OCI-M1 (cell line): ENCODE results near the gene MYH9.

Experiments used
- DNase-seq: peaks from one replicate; lab custom pipeline; 2025; lab: John Stamatoyannopoulos, UW

The MYH9 gene

GRCh38 chr22:36316419-36316818 is 71.3 kb downstream of the MYH9 start:
- no peak for DNase-seq

- DNase-seq: no peak
These were observed 72.4 kb downstream of the MYH9 start for GRCh38 chr22:36315325-36315724.

GRCh38 chr22:36311386-36312085 is 76.2 kb downstream of the MYH9 start:
- DNase-seq: no peak

- DNase-seq: no peak
These were observed 78.9 kb downstream of the MYH9 start for GRCh38 chr22:36308880-36309279.

- DNase-seq: no peak
These were observed 81.5 kb downstream of the MYH9 start for GRCh38 chr22:36306227-36306626.

- no peak for DNase-seq
These were observed 82.0 kb downstream of the MYH9 start for GRCh38 chr22:36305813-36306212.

GRCh38 chr22:36304429-36304828 is 83.3 kb downstream of the MYH9 start:
- DNase-seq: no peak

- DNase-seq: no peak
These were observed 83.9 kb downstream of the MYH9 start for GRCh38 chr22:36303874-36304273.

GRCh38 chr22:36303115-36303467 is 84.7 kb downstream of the MYH9 start:
- no peak for DNase-seq

- DNase-seq: no peak
These were observed 85.2 kb downstream of the MYH9 start for GRCh38 chr22:36302439-36303114.

- DNase-seq: no peak
These were observed 85.9 kb downstream of the MYH9 start for GRCh38 chr22:36301851-36302250.

GRCh38 chr22:36301384-36301828 is 86.4 kb downstream of the MYH9 start:
- peak; percentile 72 for DNase-seq

GRCh38 chr22:36300396-36301212 is 87.2 kb downstream of the MYH9 start:
- DNase-seq: no peak

- no peak for DNase-seq
These were observed 87.9 kb downstream of the MYH9 start for GRCh38 chr22:36299911-36300310.

- no peak for DNase-seq
These were observed 88.5 kb downstream of the MYH9 start for GRCh38 chr22:36299295-36299694.

GRCh38 chr22:36298601-36299000 is 89.2 kb downstream of the MYH9 start:
- DNase-seq: no peak

GRCh38 chr22:36298118-36298517 is 89.6 kb downstream of the MYH9 start:
- no peak for DNase-seq

- no peak for DNase-seq
These were observed 90.2 kb downstream of the MYH9 start for GRCh38 chr22:36297568-36297967.

- no peak for DNase-seq
These were observed 91.1 kb downstream of the MYH9 start for GRCh38 chr22:36296690-36297089.

GRCh38 chr22:36295247-36295646 is 92.5 kb downstream of the MYH9 start:
- DNase-seq: no peak

- DNase-seq: no peak
These were observed 93.0 kb downstream of the MYH9 start for GRCh38 chr22:36294801-36295200.

GRCh38 chr22:36294293-36294620 is 93.5 kb downstream of the MYH9 start:
- no peak for DNase-seq
